GM18907 (cell line): ENCODE results near the gene ZFPL1.

Experiments
- ATAC-seq: cut with Tn5 transposase; IDR thresholded peaks from one replicate; pipeline ENCODE4 v1.9.1; 2021; ENCODE audit warnings: mild to moderate bottlenecking, moderate library complexity; ENCODE audit not compliant: unreplicated experiment

Gene ZFPL1

DNA sequence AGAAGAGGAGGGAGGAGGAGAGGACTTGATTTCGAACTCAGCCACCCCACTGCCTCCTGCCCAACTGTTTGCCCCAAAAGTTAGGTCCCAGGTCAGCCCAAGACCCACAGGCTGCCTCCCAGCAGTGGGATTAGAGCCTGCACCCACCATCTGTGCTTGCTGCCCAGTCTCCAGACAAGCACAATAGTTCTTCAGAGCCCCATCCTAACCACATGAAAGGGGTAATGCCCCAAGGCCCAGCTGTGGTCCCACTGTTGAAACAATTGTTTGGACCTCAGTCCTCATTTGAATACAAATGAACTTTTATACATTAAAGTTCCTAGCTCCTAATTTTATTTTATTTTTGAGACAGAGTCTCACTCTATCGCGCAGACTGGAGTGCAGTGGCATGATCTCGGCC is 6.6 kb downstream of the ZFPL1 start:
- no peak for ATAC-seq

- no peak for ATAC-seq
These were observed 11.4 kb downstream of the ZFPL1 start for GRCh38 chr11:65095427-65095826.

GRCh38 chr11:65095974-65096806 is 12.2 kb downstream of the ZFPL1 start, which contains the start of gene VPS51:
VPS51 (plus strand) TSS chr11:65096214; CDS start chr11:65096251, 37 bp downstream.
- peak; percentile 80 for ATAC-seq

DNA sequence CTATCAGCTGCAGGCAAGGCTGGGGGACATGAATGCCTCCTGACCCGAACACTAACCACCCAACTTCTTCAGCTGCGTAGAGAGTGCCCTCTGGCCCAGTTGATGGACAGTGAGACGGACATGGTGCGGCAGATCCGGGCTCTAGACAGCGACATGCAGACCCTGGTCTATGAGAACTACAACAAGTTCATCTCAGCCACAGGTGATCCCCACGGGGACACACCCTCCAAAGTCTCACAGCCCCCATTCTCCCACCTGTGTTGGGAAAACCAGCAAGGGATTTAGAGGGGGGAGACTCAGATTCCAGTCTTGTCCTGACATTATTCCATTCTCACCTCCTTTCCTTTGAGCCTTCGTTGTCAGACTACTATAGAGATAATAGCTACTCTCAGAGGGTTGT is 12.9 kb downstream of the ZFPL1 start:
- ATAC-seq, result no peak

GRCh38 chr11:65100674-65101350 is 16.8 kb downstream of the ZFPL1 start:
- ATAC-seq, result no peak

- no peak for ATAC-seq
These were observed 18.4 kb downstream of the ZFPL1 start for GRCh38 chr11:65102142-65103095.

DNA sequence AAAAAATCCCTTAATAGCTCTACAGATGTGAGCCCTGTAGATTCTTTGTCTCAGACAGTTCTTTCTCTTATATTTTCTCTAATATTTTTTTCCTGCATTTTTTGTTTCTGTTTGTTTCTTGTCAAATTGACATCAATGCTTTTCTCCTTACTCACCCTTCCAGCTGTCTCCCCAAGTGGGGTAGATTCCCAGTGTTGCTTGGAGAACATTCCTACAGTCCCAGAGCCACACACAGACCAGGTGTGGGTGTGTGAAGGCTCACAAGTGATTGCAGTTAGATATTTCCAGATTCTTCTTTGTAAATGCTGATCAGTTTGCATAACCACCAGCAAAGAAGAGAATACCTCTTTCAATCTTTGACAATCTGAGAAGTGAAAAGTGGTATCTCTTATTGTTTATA is 19.5 kb downstream of the ZFPL1 start:
- no peak for ATAC-seq

DNA sequence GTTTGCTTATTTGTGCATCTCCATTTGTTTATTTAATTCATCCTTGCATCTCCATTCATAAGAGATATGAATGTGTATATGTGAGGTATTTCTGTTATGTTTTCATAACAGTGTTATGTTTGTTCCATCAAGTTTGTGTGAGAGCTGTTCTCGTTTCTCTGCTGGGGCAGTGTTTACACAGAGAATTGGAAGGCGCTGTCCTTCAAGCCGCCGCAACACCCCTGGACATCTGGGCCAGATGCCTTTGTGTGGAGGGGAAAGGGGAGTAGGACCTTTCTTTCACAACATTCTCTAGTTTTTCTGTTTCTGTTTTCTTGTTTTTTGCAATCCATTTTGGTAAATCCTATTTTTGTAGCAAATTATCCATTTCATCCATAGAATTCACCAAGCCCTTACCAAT is 20.6 kb downstream of the ZFPL1 start:
- no peak for ATAC-seq

GRCh38 chr11:65107078-65107477 is 23.1 kb downstream of the ZFPL1 start:
- no peak for ATAC-seq

- no peak for ATAC-seq
These were observed 23.9 kb downstream of the ZFPL1 start for GRCh38 chr11:65107751-65108468.

- ATAC-seq, result no peak
These were observed 24.6 kb downstream of the ZFPL1 start for GRCh38 chr11:65108469-65109123.

DNA sequence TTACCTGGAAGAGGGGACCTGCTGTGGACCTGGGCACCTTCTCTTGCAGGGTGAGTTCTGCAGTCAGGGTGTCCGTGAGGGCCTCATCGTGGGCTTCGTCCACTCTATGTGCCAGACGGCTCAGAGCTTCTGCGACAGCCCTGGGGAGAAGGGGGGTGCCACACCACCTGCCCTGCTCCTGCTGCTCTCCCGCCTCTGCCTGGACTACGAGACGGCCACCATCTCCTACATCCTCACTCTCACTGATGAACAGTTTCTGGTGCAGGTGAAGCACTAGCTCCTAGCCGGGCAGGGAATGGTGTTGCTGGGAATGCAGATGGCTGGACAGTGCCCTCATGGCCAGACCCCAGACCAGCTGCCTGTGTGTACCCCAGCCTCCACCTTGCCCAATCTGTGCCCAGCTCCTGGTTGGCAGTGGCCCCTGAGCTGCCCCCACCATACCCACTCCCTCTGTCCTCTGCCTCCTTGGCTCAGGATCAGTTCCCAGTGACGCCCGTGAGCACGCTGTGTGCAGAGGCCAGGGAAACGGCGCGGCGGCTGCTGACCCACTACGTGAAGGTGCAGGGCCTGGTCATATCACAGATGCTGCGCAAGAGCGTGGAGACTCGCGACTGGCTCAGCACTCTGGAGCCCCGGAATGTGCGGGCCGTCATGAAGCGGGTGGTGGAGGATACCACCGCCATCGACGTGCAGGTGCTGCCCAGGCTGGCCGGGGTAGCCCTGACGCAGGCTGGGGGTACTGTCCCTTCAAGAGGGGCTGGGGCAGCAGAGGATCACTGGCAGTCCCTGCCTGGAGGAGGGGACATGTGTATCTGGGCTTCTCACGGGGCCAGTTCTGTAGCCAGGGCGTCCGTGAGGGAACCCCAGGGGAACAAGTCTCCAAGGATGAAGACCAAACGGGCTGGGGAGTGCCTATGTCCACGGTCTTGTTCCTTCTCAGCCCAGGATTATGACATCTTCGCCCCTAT is 25.5 kb downstream of the ZFPL1 start:
- ATAC-seq, result no peak

- ATAC-seq, result peak; percentile 35
These were observed 26.4 kb downstream of the ZFPL1 start for GRCh38 chr11:65110354-65110861.

DNA sequence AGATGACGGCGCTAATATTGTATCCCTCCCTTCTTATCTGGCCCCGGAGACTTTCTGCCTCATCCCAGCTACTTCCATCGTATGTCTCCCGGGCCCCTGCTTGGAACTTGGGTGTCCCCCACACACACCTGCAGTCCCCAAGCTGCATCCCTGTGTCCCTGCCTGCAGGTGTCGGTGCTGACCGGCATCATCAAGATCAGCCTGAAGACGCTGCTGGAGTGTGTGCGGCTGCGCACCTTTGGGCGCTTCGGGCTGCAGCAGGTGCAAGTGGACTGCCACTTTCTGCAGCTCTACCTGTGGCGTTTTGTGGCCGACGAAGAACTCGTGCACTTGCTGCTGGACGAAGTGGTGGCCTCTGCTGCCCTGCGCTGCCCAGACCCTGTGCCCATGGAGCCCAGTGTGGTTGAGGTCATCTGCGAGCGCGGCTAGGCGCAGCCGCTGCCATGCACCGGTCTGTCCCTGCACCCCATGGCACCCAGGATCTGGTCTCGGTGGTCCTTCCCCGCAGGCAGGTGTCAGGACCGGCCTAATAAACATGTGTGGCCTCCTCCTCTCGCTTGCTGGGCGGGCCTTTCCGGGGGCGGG is 27.2 kb downstream of the ZFPL1 start:
- no peak for ATAC-seq

DNA sequence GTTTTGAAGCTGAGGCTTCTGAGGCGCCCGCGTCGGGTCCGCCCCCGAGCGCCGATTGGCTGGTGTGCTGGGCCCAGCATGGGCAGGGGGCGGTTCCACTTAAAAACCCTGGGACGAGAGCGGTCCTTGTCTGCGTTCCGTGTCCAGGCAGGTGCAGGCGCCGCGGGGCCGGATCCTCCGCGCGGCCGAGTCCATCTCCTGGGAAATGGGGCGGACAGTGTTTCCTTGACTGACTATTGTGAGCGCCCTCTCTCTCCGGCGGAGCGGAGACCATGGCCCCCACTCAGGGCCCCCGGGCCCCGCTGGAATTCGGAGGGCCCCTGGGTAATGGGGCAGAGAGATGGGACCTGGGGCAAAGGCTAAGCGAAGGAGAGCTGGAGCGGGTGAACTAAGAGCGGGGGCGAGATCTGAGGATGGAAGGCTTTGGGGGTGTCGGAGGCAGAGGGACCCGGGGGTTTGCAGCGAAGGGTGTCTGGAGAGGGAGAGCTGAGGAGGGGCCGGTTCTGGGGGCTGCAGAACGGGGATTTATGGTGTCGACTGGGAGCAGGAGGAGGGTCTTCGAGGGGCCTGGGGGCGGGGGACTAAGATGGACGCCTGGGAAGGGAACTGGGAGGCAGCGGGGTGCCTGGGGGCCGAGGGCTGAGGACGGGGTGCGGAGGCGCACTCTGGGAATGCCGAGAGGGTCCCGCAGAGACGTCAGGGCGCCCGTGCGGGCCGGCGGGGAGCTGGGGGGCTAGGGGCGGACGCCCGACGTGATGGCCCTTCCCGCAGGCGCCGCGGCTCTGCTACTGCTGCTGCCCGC is 27.9 kb downstream of the ZFPL1 start, which contains the start of gene TM7SF2:
Gene TM7SF2, plus strand, starts transcription at position 129 of the 802 bp plus-strand sequence. Its CDS starts 144 bp downstream, at position 273.
- peak; percentile 48 for ATAC-seq

DNA sequence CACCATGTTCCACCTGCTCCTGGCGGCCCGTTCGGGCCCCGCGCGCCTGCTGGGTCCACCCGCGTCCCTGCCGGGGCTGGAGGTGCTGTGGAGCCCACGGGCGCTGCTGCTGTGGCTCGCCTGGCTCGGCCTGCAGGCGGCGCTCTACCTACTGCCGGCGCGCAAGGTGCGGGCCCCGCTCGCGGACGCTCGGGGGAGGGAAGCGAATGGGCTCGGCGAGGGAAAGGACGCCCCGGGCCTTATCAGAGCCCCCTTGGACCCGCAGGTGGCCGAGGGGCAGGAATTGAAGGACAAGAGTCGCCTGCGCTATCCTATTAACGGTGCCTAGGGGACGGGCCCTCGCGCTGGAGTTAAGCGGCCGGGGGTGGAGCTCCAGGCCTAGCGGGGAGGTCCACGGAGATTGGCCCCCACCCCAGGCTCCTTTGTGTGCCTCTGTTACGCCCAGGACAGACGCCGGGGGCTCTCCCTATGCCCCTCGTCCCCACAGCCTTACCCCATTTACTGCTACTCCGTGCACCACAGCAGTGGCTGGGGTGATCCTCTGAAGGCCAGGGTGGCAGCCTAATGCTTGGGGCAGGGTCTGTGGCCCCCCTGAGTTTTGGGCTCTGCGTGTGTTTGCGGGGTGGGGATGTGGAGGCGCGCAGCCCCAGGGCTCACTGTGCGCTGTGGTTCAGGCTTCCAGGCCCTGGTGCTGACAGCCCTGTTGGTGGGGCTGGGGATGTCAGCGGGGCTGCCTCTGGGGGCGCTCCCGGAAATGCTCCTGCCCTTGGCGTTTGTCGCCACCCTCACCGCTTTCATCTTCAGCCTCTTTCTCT is 28.7 kb downstream of the ZFPL1 start:
- no peak for ATAC-seq
